NCI-H2196 treated with DMSO at 0.1 percent for 48 hours (cell line): ENCODE measurements around the gene FLT1.

Source experiments
- DNase-seq: peaks from one replicate; lab custom pipeline; 2025; ENCODE audit not compliant: unreplicated experiment; lab: John Stamatoyannopoulos, UW

The FLT1 gene

DNA sequence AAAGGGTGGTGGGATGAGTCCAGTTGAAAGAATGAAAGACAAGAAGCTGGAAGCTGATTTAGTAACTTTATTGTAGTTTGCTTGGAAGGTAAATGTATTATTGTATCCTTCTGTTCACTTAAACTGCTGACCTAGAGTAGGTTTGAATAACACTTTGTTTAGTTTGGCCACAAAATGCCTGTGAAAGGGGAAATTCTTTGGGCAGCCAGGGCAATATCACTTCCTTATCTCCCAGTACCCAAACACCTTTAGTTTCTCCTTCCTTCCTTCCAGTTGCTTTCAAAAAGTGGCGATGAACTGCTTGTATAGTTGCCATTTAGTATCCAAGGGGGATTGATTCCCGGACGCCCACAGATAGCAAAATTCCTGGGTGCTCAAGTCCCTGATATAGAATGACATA is 236.5 kb downstream of the FLT1 start:
- DNase-seq = no peak

DNA sequence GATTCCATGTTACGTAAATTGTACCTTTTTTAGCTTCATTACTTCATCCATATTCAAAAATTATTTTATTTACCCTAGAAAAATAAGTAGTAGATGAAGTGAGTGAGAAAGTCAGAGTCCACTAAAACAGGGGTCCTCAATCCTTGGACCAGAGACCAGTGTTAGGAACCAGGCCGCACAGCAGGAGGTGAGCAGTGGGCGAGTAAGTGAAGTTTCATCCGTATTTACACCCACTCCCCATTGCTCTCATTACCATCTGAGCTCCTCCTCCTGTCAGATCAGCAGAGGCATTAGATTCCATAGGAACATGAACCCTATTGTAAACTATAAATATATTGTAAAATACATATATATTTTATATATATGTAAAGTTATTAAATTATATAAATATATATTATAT is 237.6 kb downstream of the FLT1 start:
- no peak for DNase-seq

DNA sequence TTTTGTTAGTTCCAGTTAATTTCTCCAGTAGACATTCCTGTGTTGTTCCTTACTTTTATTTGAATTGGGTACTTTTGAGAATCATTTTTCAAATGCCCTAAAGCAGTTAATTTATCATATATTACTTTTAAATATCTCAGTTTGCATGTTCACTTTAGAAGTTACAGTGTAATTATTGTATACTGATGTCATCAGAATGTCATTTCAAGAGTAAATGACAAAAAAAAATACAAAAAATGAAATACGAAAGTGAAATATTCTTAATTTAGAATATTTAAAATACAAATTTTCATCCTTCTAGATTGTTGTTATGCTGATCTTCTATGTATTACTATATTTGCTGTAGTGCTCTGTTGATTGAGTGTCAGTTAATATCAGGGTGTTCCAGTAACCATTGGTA is 242.4 kb downstream of the FLT1 start:
- DNase-seq = no peak

DNA sequence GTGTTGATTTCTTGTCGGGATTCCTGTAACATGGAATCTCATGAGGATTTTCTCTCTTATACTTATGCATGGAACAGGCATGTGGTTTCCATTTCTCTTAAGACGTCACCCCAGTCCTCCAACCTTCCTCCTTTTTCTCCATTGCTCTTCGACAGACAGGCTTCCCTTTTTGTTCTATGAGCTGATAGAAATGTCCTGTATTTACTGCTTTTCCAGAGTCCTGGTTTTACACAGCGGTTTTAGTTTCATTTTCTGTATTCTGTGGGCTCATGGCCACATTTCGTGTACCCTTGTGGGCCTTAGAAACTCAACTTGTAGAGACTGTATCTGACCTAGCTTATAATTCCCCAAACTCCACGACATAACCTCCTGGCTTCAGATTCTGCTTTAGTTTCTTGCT is 243.5 kb downstream of the FLT1 start:
- DNase-seq = no peak

DNA sequence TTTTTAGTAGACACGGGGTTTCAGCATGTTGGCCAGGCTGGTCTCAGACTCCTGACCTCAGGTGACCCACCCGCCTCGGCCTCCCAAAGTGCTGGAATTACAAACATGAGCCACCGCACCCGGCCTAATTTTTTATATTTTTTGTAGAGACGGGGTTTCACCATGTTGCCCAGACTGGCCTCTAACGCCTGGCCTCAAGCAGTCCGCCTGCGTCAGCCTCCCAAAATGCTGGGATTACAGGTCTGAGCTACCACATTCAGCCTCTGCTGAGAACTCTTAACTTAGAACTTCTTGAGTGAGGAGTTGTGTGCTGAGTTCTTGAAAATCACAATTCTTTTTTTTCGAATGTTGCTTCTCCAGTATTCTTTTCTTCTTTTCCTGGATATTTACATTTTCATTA is 244.4 kb downstream of the FLT1 start:
- no peak for DNase-seq
